Naive thymus-derived CD8-positive, alpha-beta T cell (primary cell): ENCODE data around the gene C4B. TPM values are rescaled to one million over a fixed set of nuclear protein-coding genes. Genes with fewer than 3 reads are reported as not detected.
"Not testable (repeated sequence)": the region's sequence is repeated elsewhere in the genome, so short reads cannot be mapped to it uniquely, and the experiment has no call there.

Experiments used
- ATAC-seq, 2 donors: fragments of 150-1000 bp; cut with Tn5 transposase in 1 of 2; sonication (Bioruptor Pico), chemical (Tn5 transposase) in 1 of 2; 1 replicate in 1 of 2; 2 replicates in 1 of 2; pipeline ENCODE4 v1.10.0; 2021; ENCODE audit warnings: mild to moderate bottlenecking in 2 of 2, moderate library complexity in 2 of 2
- POLR2A ChIA-PET: fragments of 350-600 bp; sonication (Branson Sonifier 250); formaldehyde crosslinking; loops from one replicate; lab custom pipeline; 2021; ENCODE audit warnings: antibody characterized with exemption; lab: Charles Lee
- DNase-seq, 10 donors: peaks; one replicate each; pipeline versions ENCODE4 v3.0.0 to v3.0.0-alpha.2; 2020 to 2022
- H3K27ac Mint-ChIP-seq, 10 donors: one replicate each; pipeline ENCODE4 v1.8.0; 2020 to 2022; ENCODE audit warnings: mild to moderate bottlenecking in 10 of 10, mixed read lengths in 10 of 10, moderate library complexity in 4 of 10, inconsistent platforms in 1 of 10
- H3K27me3 Mint-ChIP-seq, 5 donors: one replicate each; pipeline ENCODE4 v1.8.0; 2021 to 2022; ENCODE audit warnings: mixed read lengths in 5 of 5
- H3K36me3 Mint-ChIP-seq, 3 donors: one replicate each; pipeline ENCODE4 v1.8.0; 2020 to 2022; ENCODE audit warnings: mixed read lengths in 3 of 3, mild to moderate bottlenecking in 2 of 3, inconsistent platforms in 1 of 3
- H3K4me1 Mint-ChIP-seq, 4 donors: one replicate each; pipeline ENCODE4 v1.8.0; 2021 to 2022; ENCODE audit warnings: mixed read lengths in 4 of 4
- H3K4me3 Mint-ChIP-seq, 10 donors: one replicate each; pipeline ENCODE4 v1.8.0; 2020 to 2022; ENCODE audit warnings: mild to moderate bottlenecking in 10 of 10, mixed read lengths in 10 of 10, moderate library complexity in 6 of 10, inconsistent platforms in 1 of 10
- H3K9me3 Mint-ChIP-seq, 9 donors: one replicate each; pipeline ENCODE4 v1.8.0; 2020 to 2022; ENCODE audit warnings: mixed read lengths in 9 of 9, mild to moderate bottlenecking in 3 of 9, inconsistent platforms in 1 of 9, moderate library complexity in 1 of 9
- polyA plus RNA-seq, 3 donors: library from polyadenylated mRNA; unstranded; fragments of 300-500 nt; fragmentation: Illumina TruSeq; gene quantifications; one replicate each; pipeline ENCODE4 v1.2.3, GENCODE V29; 2021
- total RNA-seq, 8 experiments: library from RNA in 2 of 8; stranded (reverse) in 2 of 8; gene quantifications; one replicate each; pipeline ENCODE4 v1.2.3 and lab custom pipeline; 2021 to 2026

Gene C4B
- total and polyA plus RNA-seq, 5 experiments from 2014 or later, result 0.31 to 8.7 (median 7.7) TPM; not detected in 2

GRCh38 chr6:32010856-32011530, 3.6 kb upstream of the C4B start:
- H3K4me3 Mint-ChIP-seq, H3K4me1 Mint-ChIP-seq, H3K27me3 Mint-ChIP-seq, H3K9me3 Mint-ChIP-seq, H3K27ac Mint-ChIP-seq, H3K36me3 Mint-ChIP-seq, ATAC-seq, POLR2A ChIA-PET: not testable (repeated sequence)
- DNase-seq, result peak in 1 of 10 donors; percentile 50

- H3K27ac Mint-ChIP-seq, H3K27me3 Mint-ChIP-seq, H3K4me1 Mint-ChIP-seq, POLR2A ChIA-PET, ATAC-seq, H3K36me3 Mint-ChIP-seq, H3K4me3 Mint-ChIP-seq, H3K9me3 Mint-ChIP-seq: not testable (repeated sequence)
- peak in 1 of 10 donors; percentile 0 for DNase-seq
These were observed 1.5 kb upstream of the C4B start for GRCh38 chr6:32012941-32013617.

- H3K4me3 Mint-ChIP-seq, H3K36me3 Mint-ChIP-seq, ATAC-seq, H3K4me1 Mint-ChIP-seq, H3K27ac Mint-ChIP-seq, DNase-seq, POLR2A ChIA-PET, H3K27me3 Mint-ChIP-seq, H3K9me3 Mint-ChIP-seq: not testable (repeated sequence)
These were observed 857 bp upstream of the C4B start for GRCh38 chr6:32013738-32014137.

GRCh38 chr6:32022100-32022499, 7.5 kb downstream of the C4B start:
- H3K9me3 Mint-ChIP-seq, H3K27ac Mint-ChIP-seq, DNase-seq, ATAC-seq, H3K27me3 Mint-ChIP-seq, H3K36me3 Mint-ChIP-seq, H3K4me1 Mint-ChIP-seq, H3K4me3 Mint-ChIP-seq, POLR2A ChIA-PET: not testable (repeated sequence)

GRCh38 chr6:32028631-32029030, 14.0 kb downstream of the C4B start:
- H3K4me1 Mint-ChIP-seq, H3K27me3 Mint-ChIP-seq, H3K27ac Mint-ChIP-seq, H3K36me3 Mint-ChIP-seq, ATAC-seq, H3K4me3 Mint-ChIP-seq, POLR2A ChIA-PET, H3K9me3 Mint-ChIP-seq, DNase-seq: not testable (repeated sequence)

GRCh38 chr6:32029553-32029952, 15.0 kb downstream of the C4B start:
- H3K27ac Mint-ChIP-seq, result peak overlapping the region in 1 of 10 donors; percentile 74
- H3K4me1 Mint-ChIP-seq, H3K27me3 Mint-ChIP-seq, H3K36me3 Mint-ChIP-seq, ATAC-seq, H3K9me3 Mint-ChIP-seq, POLR2A ChIA-PET, H3K4me3 Mint-ChIP-seq, DNase-seq: not testable (repeated sequence)

GRCh38 chr6:32035283-32036013, 20.9 kb downstream of the C4B start:
- ATAC-seq, H3K4me3 Mint-ChIP-seq, H3K4me1 Mint-ChIP-seq, DNase-seq, POLR2A ChIA-PET, H3K36me3 Mint-ChIP-seq, H3K27ac Mint-ChIP-seq, H3K27me3 Mint-ChIP-seq, H3K9me3 Mint-ChIP-seq: not testable (repeated sequence)

GRCh38 chr6:32037136-32037535, 22.5 kb downstream of the C4B start:
- POLR2A ChIA-PET, H3K4me1 Mint-ChIP-seq, H3K9me3 Mint-ChIP-seq, H3K36me3 Mint-ChIP-seq, ATAC-seq, DNase-seq, H3K27me3 Mint-ChIP-seq: not testable (repeated sequence)
- Mint-ChIP-seq H3K4me3 (peak overlapping the region in 2 of 10 donors; percentile 33 to 62), H3K27ac (peak overlapping the region in 3 of 10 donors; percentile 27 to 87 (median 31))

- DNase-seq (peak in 3 of 10 donors; percentile 10 to 24 (median 11)), ATAC-seq (peak; percentile 91 to 98)
- POLR2A ChIA-PET, H3K4me1 Mint-ChIP-seq, H3K9me3 Mint-ChIP-seq, H3K36me3 Mint-ChIP-seq, H3K27me3 Mint-ChIP-seq: not testable (repeated sequence)
- peak within 1 kb of the TSS in 8 of 10 donors; percentile 20 to 62 (median 53) for H3K4me3 Mint-ChIP-seq
- H3K27ac Mint-ChIP-seq, result peak within 1 kb of the TSS; percentile 27 to 91 (median 78)
These were observed 23.3 kb downstream of the C4B start, which contains the start of gene CYP21A2 for GRCh38 chr6:32037598-32038524. Gene CYP21A2, plus strand, starts transcription at chr6:32038415. Its CDS starts 8 bp downstream, at chr6:32038423.

GRCh38 chr6:32038878-32039277, 24.3 kb downstream of the C4B start:
- not testable (repeated sequence) for ATAC-seq
- POLR2A ChIA-PET, result interaction anchor here (0.5 kb wide), 1 partner anchor 421 kb away, joined by 3 read pairs; no protein-coding TSS in a partner anchor

GRCh38 chr6:32039321-32040274, 25.0 kb downstream of the C4B start:
- not testable (repeated sequence) for H3K36me3 Mint-ChIP-seq, DNase-seq, H3K4me1 Mint-ChIP-seq, H3K9me3 Mint-ChIP-seq, H3K4me3 Mint-ChIP-seq, H3K27me3 Mint-ChIP-seq, ATAC-seq, H3K27ac Mint-ChIP-seq
- POLR2A ChIA-PET, result interaction anchor here (0.5 kb wide), 1 partner anchor 422 kb away, joined by 3 read pairs; no protein-coding TSS in a partner anchor

More at GRCh38 chr6:32038878-32039277, 24.3 kb downstream of the C4B start:
- H3K4me1 Mint-ChIP-seq, H3K4me3 Mint-ChIP-seq, H3K27ac Mint-ChIP-seq, H3K9me3 Mint-ChIP-seq, H3K27me3 Mint-ChIP-seq, DNase-seq, H3K36me3 Mint-ChIP-seq: not testable (repeated sequence)
